Measurements from ENCODE around the gene TIMMDC1. TPM values are rescaled to one million over a fixed set of nuclear protein-coding genes. Genes with fewer than 3 reads are reported as not detected.

The TIMMDC1 gene
- total and polyA plus RNA-seq, 2 of the 13 experiments (the other 11 are each of a cell fraction or from before 2014, with no cell fraction given): 50.0 to 77.8 TPM

- TF ChIP-seq ZNF281 (CRISPR knock-in tag; IDR thresholded peaks at IDR 0.05; ENCODE audit: borderline replicate concordance) (no peak), ATF2 (CRISPR knock-in tag; IDR thresholded peaks at IDR 0.05) (peak; percentile 97), ZNF713 (CRISPR knock-in tag; IDR thresholded peaks at IDR 0.05) (no peak), CSRNP1 (CRISPR knock-in tag; IDR thresholded peaks at IDR 0.05) (peak; percentile 39; the same call in 1 of the 2 replicates), MXD3 (CRISPR knock-in tag; IDR thresholded peaks at IDR 0.05) (peak; percentile 93), ZBTB21 (CRISPR knock-in tag; IDR thresholded peaks at IDR 0.05) (no peak; the same call in 1 of the 2 replicates), ATF4 (CRISPR knock-in tag; IDR thresholded peaks at IDR 0.05) (peak in 1 of 2 experiments; percentile 79; a peak in 2 of 4 replicates), ZNF782 (CRISPR knock-in tag; IDR thresholded peaks at IDR 0.05; ENCODE audit: borderline replicate concordance) (no peak), PLSCR1 (CRISPR knock-in tag; IDR thresholded peaks at IDR 0.05; ENCODE audit: borderline replicate concordance) (no peak), ZNF124 (CRISPR knock-in tag; IDR thresholded peaks at IDR 0.05) (peak; percentile 82), TBP (CRISPR knock-in tag; IDR thresholded peaks at IDR 0.05) (no peak), HMGXB3 (CRISPR knock-in tag; IDR thresholded peaks at IDR 0.05; ENCODE audit: borderline replicate concordance) (peak; percentile 85; the same call in 1 of the 2 replicates), ZNF672 (CRISPR knock-in tag; IDR thresholded peaks at IDR 0.05) (no peak)
Measured at GRCh38 chr3:119463171-119464169, 34.9 kb upstream of the TIMMDC1 start, which contains the start of gene TMEM39A (continued).

All from HepG2 (cell line).